ENCODE data around the gene FAM131A. TPM values are rescaled to one million over a fixed set of nuclear protein-coding genes. Genes with fewer than 3 reads are reported as not detected.

FAM131A gene
- total RNA-seq, 1 donor from 2014 or later, result 50.5 TPM

DNA sequence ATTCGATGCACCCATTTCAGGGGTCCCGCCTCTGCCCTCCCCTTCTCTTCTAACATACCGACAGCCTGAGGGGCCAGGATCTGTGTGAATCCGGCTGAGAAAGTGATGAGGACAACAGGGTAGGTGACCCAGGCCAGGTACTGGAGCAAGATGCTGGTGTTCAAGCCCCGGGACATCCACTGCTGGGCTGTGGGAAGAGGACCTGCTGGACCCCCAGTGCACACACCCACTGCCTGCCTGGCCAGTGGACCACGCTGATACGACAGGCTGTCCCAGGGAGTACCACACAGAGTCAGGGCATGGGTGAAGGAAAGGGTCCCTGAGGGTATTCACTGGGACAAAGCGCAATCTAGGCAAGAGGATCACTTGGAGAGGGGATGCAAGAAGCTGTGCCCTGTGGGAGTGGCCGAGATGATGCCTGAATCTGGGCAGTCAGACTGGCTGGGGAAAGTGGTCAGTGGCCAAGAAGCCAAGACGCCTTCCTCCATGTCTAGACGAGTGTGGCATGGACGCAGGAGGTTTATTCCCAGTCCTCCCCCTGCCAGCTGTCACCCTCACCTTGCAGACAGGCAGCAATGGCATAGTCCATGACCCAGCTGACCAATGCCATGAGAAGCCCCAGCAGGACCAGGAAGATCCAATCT, 20.8 kb downstream of the FAM131A start:
- no peak for DNase-seq

DNA sequence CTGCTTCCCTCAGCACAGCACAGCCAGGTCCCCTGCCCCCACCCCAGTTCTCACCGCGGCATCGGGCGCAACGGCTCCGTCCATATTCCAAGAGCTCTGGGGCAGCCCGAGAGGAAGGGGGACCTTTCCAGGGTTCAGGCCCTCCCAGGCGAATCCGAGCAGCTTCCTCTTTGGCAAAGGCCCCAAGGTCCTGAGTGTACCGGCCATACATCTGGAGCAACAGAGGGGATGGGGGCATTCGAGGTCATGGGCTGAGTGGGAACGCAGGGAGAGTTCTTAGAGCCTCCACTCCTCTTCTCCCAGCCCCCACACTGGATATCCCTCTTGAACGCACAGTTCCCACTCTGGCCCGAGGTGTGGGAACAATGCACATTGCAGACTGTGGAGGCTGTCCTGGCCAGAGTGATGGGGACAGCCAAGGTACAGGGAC, 21.5 kb downstream of the FAM131A start:
- no peak for DNase-seq

DNA sequence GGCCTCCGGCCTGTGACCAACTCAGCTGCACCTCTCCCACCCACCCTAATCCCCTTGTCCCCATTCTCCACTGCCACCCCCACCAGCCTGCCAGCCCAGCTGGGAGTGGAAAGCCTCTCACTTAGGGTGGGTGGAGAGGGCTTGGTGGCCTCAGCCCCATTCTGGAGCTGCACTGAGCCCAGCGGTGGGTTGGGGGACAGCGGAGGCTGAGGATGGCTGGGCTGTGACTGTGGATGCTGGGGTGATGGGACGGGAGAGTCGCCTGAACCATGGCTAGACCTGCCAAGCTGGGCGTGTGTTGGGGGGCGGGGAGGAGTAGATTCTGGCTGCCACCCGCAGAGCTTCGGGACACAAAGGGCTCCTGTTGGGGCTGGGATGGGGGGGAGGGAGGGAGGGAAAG, 22.2 kb downstream of the FAM131A start:
- DNase-seq, result no peak

DNA sequence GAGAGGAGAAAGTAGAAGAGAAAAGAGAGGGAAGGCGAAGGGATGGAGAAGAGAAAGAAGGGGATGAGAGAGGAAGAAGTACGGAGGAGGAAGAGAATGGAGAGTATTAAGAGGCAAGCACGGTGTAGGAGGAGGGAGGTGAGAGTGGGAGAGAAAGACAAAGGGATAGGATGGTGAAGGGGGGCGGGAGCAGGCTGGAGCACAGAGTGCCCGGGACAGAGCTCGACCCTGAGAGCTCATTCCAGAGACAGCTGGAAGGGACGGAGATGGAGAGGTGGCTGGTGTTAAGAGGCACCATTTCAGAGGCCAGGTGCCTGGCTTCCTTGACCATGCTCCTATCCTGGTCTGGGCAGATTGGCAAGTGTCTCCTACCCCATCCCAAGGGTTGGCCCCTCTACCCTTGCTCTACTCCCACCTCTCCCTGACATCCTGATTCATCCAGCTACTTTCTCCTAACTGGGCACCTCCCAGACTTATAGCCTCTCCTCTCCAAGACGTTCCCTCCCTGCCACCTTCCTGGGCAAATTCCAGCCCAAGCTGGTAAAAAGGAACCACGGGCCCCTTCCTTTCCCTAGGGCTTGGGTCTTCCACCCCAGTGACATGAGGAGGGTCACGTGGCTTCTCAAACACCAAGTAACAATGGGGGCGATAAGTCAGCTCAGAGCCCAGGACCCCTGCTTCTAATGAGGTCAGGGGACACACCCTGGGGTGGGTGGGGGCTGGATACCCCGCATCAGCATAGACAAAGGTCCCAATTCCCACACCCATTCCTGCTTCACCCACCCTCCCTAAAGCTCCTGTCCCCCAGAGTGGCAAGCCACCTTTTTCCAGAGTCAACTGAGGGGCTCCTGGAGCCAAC, 22.9 kb downstream of the FAM131A start:
- DNase-seq, result no peak

DNA sequence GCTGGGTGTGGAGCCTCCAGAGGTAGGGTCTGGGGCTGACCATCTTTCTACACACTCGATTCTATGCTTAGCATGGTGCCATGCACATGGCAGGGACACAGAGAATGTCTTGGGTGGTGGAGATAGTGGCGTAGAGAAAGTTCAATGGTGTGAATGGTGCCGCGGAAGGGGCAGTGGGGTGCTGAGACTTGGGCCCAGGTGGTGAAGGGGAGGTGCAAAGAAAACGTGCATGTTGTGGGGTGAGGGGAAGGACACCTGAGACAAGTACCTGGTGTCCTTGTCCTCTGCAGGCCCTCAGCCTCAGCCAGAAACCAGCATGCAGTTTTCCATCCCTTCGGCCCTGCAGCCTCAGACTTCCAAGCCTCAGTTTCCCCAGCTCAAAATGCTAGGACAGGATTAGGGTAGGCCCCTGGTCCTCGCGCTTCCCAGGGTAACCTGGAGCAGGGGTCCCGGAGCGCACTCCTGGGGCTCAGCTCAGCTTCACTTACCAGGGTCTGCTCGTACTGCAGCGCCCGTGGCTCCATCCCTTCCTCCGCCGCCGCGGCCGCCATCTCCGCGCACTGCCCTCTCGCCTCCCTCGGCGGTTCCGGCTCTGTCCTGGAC, 23.6 kb downstream of the FAM131A start:
- no peak for DNase-seq

DNA sequence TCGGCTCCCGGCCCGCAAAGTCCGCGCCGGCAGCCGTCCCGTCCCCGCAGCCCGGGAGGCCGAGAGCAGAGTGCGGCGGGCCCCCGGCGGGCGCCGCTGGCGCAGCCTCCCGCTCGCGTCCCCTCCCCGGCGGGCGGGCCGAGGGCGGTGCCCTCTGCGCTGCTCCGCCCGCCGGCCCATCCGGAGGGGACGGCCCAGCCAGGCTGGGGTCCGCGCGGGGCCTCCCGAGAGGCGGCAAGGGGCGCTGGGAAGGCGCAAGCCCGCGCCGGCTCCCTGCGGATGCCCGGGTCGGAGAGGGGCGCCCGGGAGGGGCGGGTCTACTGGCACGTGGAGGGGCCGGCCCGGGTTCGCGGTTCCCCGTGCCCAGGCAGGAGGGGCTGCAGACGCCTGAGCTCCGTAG, 24.1 kb downstream of the FAM131A start, which contains the start of the genes CLCN2 and POLR2H:
Gene CLCN2 (minus strand): TSS at position 74 of the 400 bp plus-strand sequence. CDS start 126 bp downstream, outside the sequence.
Gene POLR2H (plus strand): TSS at position 179 of the 400 bp plus-strand sequence. CDS start 1,783 bp downstream, outside the sequence.
- peak; percentile 65 for DNase-seq

DNA sequence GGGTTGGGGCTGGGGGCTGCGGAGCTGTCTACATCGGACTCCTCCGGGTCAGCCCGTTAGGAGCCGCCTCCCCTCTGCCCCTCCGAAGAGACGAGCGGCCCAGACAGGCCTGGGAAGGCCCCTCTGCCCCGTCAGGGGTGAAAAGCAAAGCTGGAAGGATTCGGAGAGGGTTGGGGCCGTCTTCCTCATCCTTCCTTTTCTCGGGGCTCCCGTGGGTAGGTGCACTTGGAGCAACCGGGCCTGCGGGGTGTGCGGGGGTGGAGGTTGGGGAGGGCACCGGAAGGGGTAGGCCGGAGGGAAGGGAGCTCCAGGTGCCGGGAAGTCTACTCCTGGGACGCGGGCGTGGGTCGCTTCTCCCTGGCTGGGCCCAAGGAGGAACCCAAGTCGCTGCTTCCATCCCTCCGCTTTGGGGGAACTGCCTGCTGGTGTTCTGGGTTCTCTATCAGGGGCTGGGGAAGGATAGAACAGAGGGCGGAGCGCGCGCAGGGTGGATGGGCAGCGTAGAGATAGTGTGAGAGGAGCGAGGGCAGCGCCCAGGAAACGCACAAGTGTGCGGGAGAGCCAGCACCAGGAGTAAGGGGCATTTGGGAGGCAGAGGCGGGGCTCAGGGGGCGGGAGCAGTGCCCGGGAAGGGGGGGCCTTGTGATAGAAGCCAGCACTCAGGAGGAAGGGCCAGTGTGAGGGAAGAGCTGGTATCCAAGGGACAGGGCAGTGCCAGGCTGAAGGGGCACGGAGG, 24.7 kb downstream of the FAM131A start:
- DNase-seq, result peak; percentile 51

DNA sequence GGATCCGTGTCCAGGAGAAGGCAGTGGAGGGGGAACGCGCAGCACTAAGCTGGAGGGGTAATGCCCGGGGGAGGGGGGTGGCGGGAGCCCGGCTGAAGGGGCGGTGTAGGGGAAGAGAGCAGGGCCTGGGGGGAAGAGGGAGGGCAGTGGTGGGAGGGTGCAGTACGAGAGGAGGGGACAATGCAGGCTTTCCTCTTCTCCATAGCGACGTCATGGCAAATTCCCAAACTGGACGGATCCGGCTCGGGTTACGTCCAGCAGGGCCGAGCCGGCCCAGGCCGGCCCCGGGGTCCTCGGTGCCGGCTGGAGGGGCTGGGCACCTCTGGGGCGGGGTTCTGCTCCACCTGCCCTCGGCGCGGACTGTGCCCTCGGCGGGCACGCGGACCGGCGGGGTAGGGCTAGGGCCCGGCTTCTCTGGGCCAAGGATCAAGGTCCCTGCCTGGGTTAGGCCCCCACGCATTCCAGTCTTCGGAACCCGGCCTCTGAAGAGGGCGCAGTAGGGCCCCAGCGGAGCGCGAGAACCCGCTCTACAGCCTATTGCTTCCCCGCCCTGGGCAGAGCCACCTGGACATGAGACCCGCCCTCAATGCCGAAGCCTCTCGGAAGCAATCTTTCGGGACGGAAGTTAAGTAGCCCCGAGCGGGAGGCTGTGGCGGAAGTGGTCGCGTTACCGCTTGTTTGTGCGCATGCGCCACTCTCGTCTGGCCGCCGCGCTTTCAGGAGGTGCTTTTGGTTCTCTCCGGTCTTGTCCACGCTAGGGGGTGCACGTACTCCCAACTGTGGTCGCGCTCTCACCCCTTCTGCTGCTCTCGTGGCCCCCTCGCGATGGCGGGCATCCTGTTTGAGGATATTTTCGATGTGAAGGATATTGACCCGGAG, 25.5 kb downstream of the FAM131A start:
- peak; percentile 97 for DNase-seq

DNA sequence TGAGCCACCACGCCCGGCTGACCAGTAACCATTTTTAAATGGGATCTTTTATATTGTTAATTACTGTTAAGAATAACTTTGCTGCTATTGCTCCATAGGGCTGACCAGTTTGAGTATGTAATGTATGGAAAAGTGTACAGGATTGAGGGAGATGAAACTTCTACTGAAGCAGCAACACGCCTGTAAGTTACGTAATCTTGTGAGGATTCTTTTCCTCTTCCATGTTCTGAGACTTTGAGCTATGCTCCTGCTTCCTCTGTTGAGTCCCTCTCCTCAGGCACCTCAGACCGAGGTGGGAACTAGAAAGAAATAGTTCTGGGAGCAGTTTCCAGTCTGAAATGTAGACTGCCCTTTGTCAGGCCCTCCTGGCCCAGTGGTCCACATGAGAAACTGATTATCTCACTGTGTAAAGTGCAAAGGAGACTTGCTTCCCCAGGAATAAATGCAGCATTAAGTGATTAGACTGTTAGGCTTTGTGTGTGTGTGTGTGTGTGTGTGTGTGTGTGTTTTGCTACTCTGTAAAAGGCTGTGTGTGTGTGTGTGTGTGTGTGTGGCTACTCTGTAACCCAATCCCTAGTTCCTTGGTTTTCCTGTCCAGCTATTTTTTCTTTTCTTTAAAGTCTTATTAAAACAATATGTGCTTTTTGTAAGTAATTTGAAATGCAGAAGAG, 29.4 kb downstream of the FAM131A start:
- DNase-seq, result no peak

DNA sequence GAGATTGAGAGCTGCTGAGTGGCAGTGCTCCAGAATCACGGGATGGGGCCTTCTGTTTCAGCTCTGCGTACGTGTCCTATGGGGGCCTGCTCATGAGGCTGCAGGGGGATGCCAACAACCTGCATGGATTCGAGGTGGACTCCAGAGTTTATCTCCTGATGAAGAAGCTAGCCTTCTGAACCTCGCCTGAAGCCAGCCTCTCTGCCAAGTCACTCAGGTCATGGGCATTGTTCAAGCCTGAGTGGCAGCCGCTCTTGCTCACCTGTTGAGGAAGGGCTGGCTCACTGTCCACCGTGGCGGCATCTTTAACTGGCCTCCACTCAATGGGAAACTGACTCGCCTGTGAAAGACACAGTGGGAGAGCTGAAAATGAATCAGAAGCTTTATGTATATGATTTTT, 30.7 kb downstream of the FAM131A start:
- no peak for DNase-seq

DNA sequence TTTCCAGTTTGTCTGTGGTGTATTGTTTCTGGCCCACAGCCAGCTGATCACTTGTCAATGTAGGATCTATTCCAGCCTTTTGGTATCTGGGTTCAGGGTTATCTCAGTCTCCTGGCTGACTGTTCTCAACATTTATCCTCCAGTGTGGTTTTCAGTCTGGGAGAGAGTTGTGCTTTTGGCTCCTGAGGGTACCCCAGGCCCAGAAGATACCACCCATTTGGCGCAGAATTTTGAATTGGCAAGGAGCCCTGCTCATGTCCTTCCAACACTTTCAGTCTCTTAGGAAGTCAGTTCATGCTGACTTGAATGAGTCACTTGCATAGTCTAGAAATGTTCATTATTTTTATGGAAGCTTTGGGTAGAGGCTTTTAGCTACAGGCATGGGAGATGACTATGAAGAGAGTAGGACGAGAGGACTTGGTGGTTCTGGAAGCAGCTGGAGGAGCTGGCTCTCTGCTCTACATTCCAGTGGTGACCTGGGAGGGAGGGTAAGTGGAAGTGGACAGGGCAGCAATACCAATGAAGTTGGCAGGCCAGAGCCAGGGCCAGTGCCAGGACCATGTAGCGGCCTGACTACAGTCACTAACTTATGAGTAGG, 31.3 kb downstream of the FAM131A start:
- peak; percentile 78 for DNase-seq

DNA sequence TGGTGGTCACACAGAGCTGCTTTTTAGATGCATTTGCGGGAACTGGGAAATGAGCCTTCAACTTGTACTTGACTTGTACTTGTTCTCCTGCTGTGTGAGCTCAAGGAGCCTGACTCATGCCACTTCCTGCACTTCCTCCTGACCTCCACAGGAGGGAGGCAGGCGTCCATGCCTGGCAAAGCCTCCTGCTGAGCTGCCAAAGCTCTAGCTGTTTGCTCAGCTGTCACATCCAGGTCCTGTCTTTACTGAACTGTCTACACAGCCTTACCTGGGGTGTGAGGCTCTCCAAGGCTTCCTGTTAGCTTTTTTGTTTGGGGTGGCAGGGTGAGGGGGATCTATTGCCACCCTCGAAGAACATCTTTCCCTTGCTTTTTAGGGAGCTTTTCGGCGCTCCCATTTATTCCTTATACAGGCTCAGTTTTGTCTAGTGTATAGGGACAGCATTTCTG, 34.2 kb downstream of the FAM131A start:
- peak; percentile 95 for DNase-seq

DNA sequence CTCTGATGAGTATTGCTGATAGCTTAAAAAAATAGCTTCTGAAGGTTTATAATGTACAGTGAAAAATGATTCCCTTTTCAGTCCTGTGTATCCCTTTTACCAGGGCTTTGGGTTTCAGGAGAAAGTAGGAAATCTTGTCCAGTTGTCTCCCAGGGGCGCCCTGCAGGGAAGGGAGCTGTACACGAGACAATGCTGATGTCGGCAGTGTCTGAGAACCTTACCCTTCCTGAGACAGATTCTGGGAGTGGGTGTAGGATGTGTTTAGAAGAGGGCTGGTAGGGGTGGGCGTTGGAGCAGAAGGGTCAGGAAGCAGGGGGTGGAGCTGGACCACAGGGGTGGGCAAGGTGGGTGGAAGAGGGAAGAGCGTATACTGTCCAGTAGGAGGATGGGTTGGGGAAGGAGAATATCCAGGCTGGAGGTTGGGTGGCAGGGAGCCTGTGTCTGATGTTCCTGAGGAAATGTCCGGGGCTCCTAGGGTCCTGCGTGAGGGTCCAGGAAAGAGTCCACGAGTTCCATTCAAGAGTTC, 35.0 kb downstream of the FAM131A start:
- DNase-seq, result no peak

DNA sequence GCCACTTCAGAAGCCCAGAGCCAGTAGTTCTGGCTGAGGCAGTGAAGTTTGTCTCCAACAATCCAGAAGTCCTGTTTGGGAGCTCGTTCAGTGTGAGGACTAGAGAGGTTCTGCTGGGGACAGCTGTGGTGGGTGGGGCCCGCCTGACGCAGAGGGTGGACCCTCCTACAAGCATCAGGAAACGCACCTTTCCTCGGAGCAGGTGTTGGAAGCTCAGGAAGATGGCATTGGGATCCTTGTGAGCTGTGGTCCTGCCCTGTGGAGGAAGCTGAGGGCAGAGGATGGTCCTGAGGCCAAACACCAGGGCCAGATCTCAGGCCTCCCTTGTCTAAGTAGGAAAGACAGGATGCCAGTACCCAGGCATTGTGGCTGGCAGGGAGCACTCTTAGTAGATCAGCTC, 35.5 kb downstream of the FAM131A start:
- no peak for DNase-seq

DNA sequence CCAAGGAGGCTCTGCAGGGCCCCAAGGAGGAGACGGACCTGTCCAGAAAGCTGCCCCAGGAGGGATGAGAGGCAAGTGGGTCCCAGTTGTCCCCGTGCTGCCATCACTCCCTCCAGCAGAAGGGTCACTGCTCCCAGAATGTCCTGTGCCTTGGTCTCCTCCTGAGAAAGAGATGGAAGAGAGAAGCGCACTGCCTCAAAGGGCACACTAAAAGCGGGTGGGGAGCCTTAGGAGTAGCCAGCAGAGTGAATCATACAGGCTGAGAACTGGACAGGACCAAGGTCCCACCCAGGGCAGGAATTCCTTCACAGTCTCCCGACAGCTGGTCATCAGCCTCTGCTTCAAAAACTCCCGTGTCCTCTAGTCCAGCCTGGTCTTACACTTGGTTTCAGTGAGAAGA, 36.0 kb downstream of the FAM131A start:
- DNase-seq, result no peak

DNA sequence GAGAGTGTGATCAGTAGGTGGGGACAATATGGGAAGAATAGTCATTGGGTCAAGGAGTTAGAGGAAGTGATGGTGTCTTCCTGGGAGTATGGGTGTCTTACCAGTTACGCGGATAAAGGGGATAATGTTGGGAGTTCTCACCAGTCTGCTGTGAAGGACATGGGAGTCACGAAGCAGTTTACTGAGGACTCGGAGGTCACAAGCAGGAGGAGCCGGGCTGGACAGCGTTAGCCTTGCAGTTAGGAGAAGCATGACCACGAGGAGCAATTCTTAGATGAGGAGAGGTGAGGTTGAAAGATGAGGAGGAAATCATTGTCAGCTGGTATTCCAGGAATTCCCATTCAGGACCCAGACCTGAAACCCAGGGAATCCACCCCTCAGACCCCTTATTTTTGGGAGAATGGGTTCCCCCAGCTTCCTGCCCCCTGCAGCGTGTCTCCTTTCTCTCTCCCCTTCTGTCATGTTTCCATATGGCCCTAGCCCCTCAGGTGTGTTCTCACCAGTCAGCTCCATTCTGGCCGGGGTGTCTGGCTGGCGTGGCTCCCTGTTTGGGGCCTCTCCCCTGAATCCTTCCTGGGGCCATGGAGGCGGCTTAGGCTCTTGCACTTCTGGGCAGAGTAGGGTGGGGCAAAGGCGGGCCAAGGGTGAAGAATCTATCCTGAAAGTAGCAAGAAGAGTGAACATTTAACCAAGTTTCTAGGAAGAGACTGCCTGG, 38.5 kb downstream of the FAM131A start:
- no peak for DNase-seq

DNA sequence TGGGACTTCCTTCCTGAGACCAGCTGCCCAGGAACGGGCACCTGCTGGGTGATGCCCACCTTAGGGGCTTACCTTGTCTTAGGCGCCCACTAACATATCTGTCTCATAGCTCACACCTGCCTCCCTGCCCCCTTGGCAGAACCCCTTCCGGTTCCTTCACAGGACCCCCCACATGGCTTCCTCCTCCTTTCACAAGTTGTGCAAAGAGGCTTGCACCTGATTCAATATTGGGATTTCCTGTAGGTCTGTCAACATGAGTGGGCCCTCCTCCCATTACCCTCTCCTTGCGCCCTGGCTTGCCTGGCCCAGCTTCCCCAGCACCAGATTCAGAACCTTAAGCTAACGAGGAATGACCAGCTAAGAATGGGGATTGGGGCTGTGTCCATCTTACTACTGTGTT, 40.0 kb downstream of the FAM131A start:
- DNase-seq, result no peak

DNA sequence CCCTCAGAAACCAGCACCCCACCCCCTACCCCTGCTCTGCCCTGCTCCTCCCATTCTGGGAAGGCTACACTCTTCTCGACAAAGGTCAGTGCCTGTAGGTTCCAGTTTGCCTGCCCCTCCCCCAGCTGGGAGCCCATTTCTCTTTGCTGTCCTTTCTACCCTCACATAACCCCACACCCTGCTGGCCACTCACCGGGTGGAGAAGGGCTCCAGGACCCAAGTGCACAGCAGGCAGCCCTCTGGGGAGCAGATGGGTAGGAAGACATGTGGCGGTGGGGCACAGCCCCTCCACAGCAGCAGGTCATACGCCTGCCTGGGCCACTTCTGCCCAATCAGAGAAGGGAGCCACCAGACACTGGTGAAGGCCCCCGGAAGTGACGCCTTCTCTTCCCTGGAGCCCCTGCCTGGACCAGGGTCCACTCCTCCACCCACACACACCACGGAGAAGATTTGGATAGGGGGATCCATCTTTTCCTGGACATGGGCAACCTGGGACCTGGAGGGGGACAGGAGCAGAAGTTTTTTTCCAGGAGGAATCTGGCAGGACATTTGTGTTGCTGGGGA, 40.6 kb downstream of the FAM131A start, which contains the start of gene THPO:
Gene THPO (minus strand): TSS at position 326 of the 564 bp plus-strand sequence. CDS start 1,948 bp downstream, outside the sequence.
- no peak for DNase-seq
